ENCODE results near the gene FBXO47.
"Not testable (repeated sequence)": the region's sequence is repeated elsewhere in the genome, so short reads cannot be mapped to it uniquely, and the experiment has no call there.

Gene FBXO47

GRCh38 chr17:38958326-38958725 lies 8.9 kb downstream of the FBXO47 start:
- H3K27ac ChIP-seq (ENCODE audit: insufficient read depth, low read length, poor library complexity, severe bottlenecking) = no peak overlapping the region
- H3K4me1 ChIP-seq (ENCODE audit: control insufficient read depth, insufficient read depth, low read length, poor library complexity, severe bottlenecking) = no peaks in the 10 kb centered on the region
- H3K36me3 ChIP-seq (ENCODE audit: control insufficient read depth, insufficient read depth, low read length) = no peaks in the 10 kb centered on the region
- H3K9me3 ChIP-seq (ENCODE audit: control insufficient read depth, low read length) = no peaks in the 10 kb centered on the region
- H3K27me3 ChIP-seq (replicated peaks; ENCODE audit: control insufficient read depth, insufficient read depth, low read length, poor library complexity, severe bottlenecking) = no peaks in the 10 kb centered on the region
- DNase-seq = no peak
- no peak overlapping the region for H3K4me3 ChIP-seq (ENCODE audit: insufficient read depth, low read depth, low read length, poor library complexity, severe bottlenecking)

GRCh38 chr17:38953800-38954199 lies 13.4 kb downstream of the FBXO47 start:
- H3K36me3 ChIP-seq (ENCODE audit: control insufficient read depth, insufficient read depth, low read length); H3K9me3 ChIP-seq (ENCODE audit: control insufficient read depth, low read length); DNase-seq; H3K27me3 ChIP-seq (replicated peaks; ENCODE audit: control insufficient read depth, insufficient read depth, low read length, poor library complexity, severe bottlenecking); H3K4me1 ChIP-seq (ENCODE audit: control insufficient read depth, insufficient read depth, low read length, poor library complexity, severe bottlenecking); H3K4me3 ChIP-seq (ENCODE audit: insufficient read depth, low read depth, low read length, poor library complexity, severe bottlenecking); H3K27ac ChIP-seq (ENCODE audit: insufficient read depth, low read length, poor library complexity, severe bottlenecking): not testable (repeated sequence)

GRCh38 chr17:38947189-38947588 lies 20.0 kb downstream of the FBXO47 start:
- DNase-seq = no peak
- H3K27me3 ChIP-seq (replicated peaks; ENCODE audit: control insufficient read depth, insufficient read depth, low read length, poor library complexity, severe bottlenecking) = no peaks in the 10 kb centered on the region
- no peak overlapping the region for H3K4me3 ChIP-seq (ENCODE audit: insufficient read depth, low read depth, low read length, poor library complexity, severe bottlenecking)
- H3K27ac ChIP-seq (ENCODE audit: insufficient read depth, low read length, poor library complexity, severe bottlenecking) = no peak overlapping the region
- no peaks in the 10 kb centered on the region for H3K4me1 ChIP-seq (ENCODE audit: control insufficient read depth, insufficient read depth, low read length, poor library complexity, severe bottlenecking)
- no peaks in the 10 kb centered on the region for H3K36me3 ChIP-seq (ENCODE audit: control insufficient read depth, insufficient read depth, low read length)
- H3K9me3 ChIP-seq (ENCODE audit: control insufficient read depth, low read length) = no peaks in the 10 kb centered on the region

- H3K27ac ChIP-seq (ENCODE audit: insufficient read depth, low read length, poor library complexity, severe bottlenecking) = no peak overlapping the region
- no peak for DNase-seq
- H3K27me3 ChIP-seq (replicated peaks; ENCODE audit: control insufficient read depth, insufficient read depth, low read length, poor library complexity, severe bottlenecking) = no peaks in the 10 kb centered on the region
- H3K4me3 ChIP-seq (ENCODE audit: insufficient read depth, low read depth, low read length, poor library complexity, severe bottlenecking) = no peak overlapping the region
- H3K36me3 ChIP-seq (ENCODE audit: control insufficient read depth, insufficient read depth, low read length) = no peaks in the 10 kb centered on the region
- H3K4me1 ChIP-seq (ENCODE audit: control insufficient read depth, insufficient read depth, low read length, poor library complexity, severe bottlenecking) = no peaks in the 10 kb centered on the region
- no peaks in the 10 kb centered on the region for H3K9me3 ChIP-seq (ENCODE audit: control insufficient read depth, low read length)
Observed at GRCh38 chr17:38943607-38944006, 23.6 kb downstream of the FBXO47 start.

- Histone ChIP-seq H3K4me3 (ENCODE audit: insufficient read depth, low read depth, low read length, poor library complexity, severe bottlenecking) (no peak overlapping the region), H3K36me3 (ENCODE audit: control insufficient read depth, insufficient read depth, low read length) (no peaks in the 10 kb centered on the region), H3K27me3 (replicated peaks; ENCODE audit: control insufficient read depth, insufficient read depth, low read length, poor library complexity, severe bottlenecking) (no peaks in the 10 kb centered on the region), H3K4me1 (ENCODE audit: control insufficient read depth, insufficient read depth, low read length, poor library complexity, severe bottlenecking) (no peaks in the 10 kb centered on the region), H3K9me3 (ENCODE audit: control insufficient read depth, low read length) (no peaks in the 10 kb centered on the region), H3K27ac (ENCODE audit: insufficient read depth, low read length, poor library complexity, severe bottlenecking) (no peak overlapping the region)
- DNase-seq = no peak
Observed at GRCh38 chr17:38942696-38943334, 24.4 kb downstream of the FBXO47 start.

GRCh38 chr17:38940404-38940803 lies 26.8 kb downstream of the FBXO47 start:
- no peak overlapping the region for H3K4me3 ChIP-seq (ENCODE audit: insufficient read depth, low read depth, low read length, poor library complexity, severe bottlenecking)
- no peak for DNase-seq
- H3K9me3 ChIP-seq (ENCODE audit: control insufficient read depth, low read length) = no peaks in the 10 kb centered on the region
- no peak overlapping the region for H3K27ac ChIP-seq (ENCODE audit: insufficient read depth, low read length, poor library complexity, severe bottlenecking)
- H3K27me3 ChIP-seq (replicated peaks; ENCODE audit: control insufficient read depth, insufficient read depth, low read length, poor library complexity, severe bottlenecking) = no peaks in the 10 kb centered on the region
- no peaks in the 10 kb centered on the region for H3K4me1 ChIP-seq (ENCODE audit: control insufficient read depth, insufficient read depth, low read length, poor library complexity, severe bottlenecking)
- no peaks in the 10 kb centered on the region for H3K36me3 ChIP-seq (ENCODE audit: control insufficient read depth, insufficient read depth, low read length)

- no peaks in the 10 kb centered on the region for H3K27me3 ChIP-seq (replicated peaks; ENCODE audit: control insufficient read depth, insufficient read depth, low read length, poor library complexity, severe bottlenecking)
- H3K4me1 ChIP-seq (ENCODE audit: control insufficient read depth, insufficient read depth, low read length, poor library complexity, severe bottlenecking) = no peaks in the 10 kb centered on the region
- no peaks in the 10 kb centered on the region for H3K9me3 ChIP-seq (ENCODE audit: control insufficient read depth, low read length)
- no peak overlapping the region for H3K27ac ChIP-seq (ENCODE audit: insufficient read depth, low read length, poor library complexity, severe bottlenecking)
- no peak overlapping the region for H3K4me3 ChIP-seq (ENCODE audit: insufficient read depth, low read depth, low read length, poor library complexity, severe bottlenecking)
- DNase-seq = no peak
- no peaks in the 10 kb centered on the region for H3K36me3 ChIP-seq (ENCODE audit: control insufficient read depth, insufficient read depth, low read length)
Observed at GRCh38 chr17:38939987-38940386, 27.2 kb downstream of the FBXO47 start.

- H3K27me3 ChIP-seq (replicated peaks; ENCODE audit: control insufficient read depth, insufficient read depth, low read length, poor library complexity, severe bottlenecking); DNase-seq; H3K27ac ChIP-seq (ENCODE audit: insufficient read depth, low read length, poor library complexity, severe bottlenecking); H3K4me3 ChIP-seq (ENCODE audit: insufficient read depth, low read depth, low read length, poor library complexity, severe bottlenecking); H3K36me3 ChIP-seq (ENCODE audit: control insufficient read depth, insufficient read depth, low read length); H3K9me3 ChIP-seq (ENCODE audit: control insufficient read depth, low read length); H3K4me1 ChIP-seq (ENCODE audit: control insufficient read depth, insufficient read depth, low read length, poor library complexity, severe bottlenecking): not testable (repeated sequence)
Observed at GRCh38 chr17:38933962-38934361, 33.2 kb downstream of the FBXO47 start.

- not testable (repeated sequence) for H3K27ac ChIP-seq (ENCODE audit: insufficient read depth, low read length, poor library complexity, severe bottlenecking); DNase-seq; H3K27me3 ChIP-seq (replicated peaks; ENCODE audit: control insufficient read depth, insufficient read depth, low read length, poor library complexity, severe bottlenecking); H3K36me3 ChIP-seq (ENCODE audit: control insufficient read depth, insufficient read depth, low read length); H3K4me1 ChIP-seq (ENCODE audit: control insufficient read depth, insufficient read depth, low read length, poor library complexity, severe bottlenecking); H3K9me3 ChIP-seq (ENCODE audit: control insufficient read depth, low read length); H3K4me3 ChIP-seq (ENCODE audit: insufficient read depth, low read depth, low read length, poor library complexity, severe bottlenecking)
Observed at GRCh38 chr17:38930782-38931181, 36.4 kb downstream of the FBXO47 start.

- no peaks in the 10 kb centered on the region for H3K36me3 ChIP-seq (ENCODE audit: control insufficient read depth, insufficient read depth, low read length)
- peaks cover 5% of the 10 kb centered on the region for H3K4me1 ChIP-seq (ENCODE audit: control insufficient read depth, insufficient read depth, low read length, poor library complexity, severe bottlenecking)
- H3K9me3 ChIP-seq (ENCODE audit: control insufficient read depth, low read length) = no peaks in the 10 kb centered on the region
- no peak overlapping the region for H3K4me3 ChIP-seq (ENCODE audit: insufficient read depth, low read depth, low read length, poor library complexity, severe bottlenecking)
- no peaks in the 10 kb centered on the region for H3K27me3 ChIP-seq (replicated peaks; ENCODE audit: control insufficient read depth, insufficient read depth, low read length, poor library complexity, severe bottlenecking)
- H3K27ac ChIP-seq (ENCODE audit: insufficient read depth, low read length, poor library complexity, severe bottlenecking) = no peak overlapping the region
- no peak for DNase-seq
Observed at GRCh38 chr17:38926293-38927070, 40.7 kb downstream of the FBXO47 start.

Data from effector memory CD4-positive, alpha-beta T cell (primary cell).